OCI-M2 (cell line): ENCODE results near the gene AVPR2.

Experiments
- DNase-seq: peaks from one replicate; lab custom pipeline; 2025; ENCODE audit not compliant: unreplicated experiment; lab: John Stamatoyannopoulos, UW

Gene AVPR2

GRCh38 chrX:153948847-153949805 is 44.7 kb downstream of the AVPR2 start:
- DNase-seq = no peak

- no peak for DNase-seq
These were observed 45.7 kb downstream of the AVPR2 start for GRCh38 chrX:153950127-153950526.

- DNase-seq = no peak
These were observed 47.4 kb downstream of the AVPR2 start for GRCh38 chrX:153951683-153952372.

GRCh38 chrX:153952373-153953026 is 48.0 kb downstream of the AVPR2 start:
- DNase-seq = no peak

- DNase-seq = no peak
These were observed 48.9 kb downstream of the AVPR2 start for GRCh38 chrX:153953342-153953830.

- no peak for DNase-seq
These were observed 49.6 kb downstream of the AVPR2 start for GRCh38 chrX:153953892-153954557.

GRCh38 chrX:153954558-153955227 is 50.2 kb downstream of the AVPR2 start:
- no peak for DNase-seq

GRCh38 chrX:153955228-153955732 is 50.8 kb downstream of the AVPR2 start:
- no peak for DNase-seq

GRCh38 chrX:153956044-153956907 is 51.8 kb downstream of the AVPR2 start:
- no peak for DNase-seq
